Stimulated activated CD4-positive, alpha-beta T cell treated with anti-CD3 and anti-CD28 coated beads, Interleukin-4, amount 100 ng/mL, for 4 hours (primary cell): ENCODE results near the gene AGRN.
A peak's percentile ranks its signal among the peaks of the same experiment; 100 is the strongest.
"Not testable (repeated sequence)": the region's sequence is repeated elsewhere in the genome, so short reads cannot be mapped to it uniquely, and the experiment has no call there.

ENCODE experiments used
- DNase-seq, 2 experiments: peaks; one replicate each; pipeline ENCODE4 v3.0.0-alpha.2; 2020

AGRN gene

DNA sequence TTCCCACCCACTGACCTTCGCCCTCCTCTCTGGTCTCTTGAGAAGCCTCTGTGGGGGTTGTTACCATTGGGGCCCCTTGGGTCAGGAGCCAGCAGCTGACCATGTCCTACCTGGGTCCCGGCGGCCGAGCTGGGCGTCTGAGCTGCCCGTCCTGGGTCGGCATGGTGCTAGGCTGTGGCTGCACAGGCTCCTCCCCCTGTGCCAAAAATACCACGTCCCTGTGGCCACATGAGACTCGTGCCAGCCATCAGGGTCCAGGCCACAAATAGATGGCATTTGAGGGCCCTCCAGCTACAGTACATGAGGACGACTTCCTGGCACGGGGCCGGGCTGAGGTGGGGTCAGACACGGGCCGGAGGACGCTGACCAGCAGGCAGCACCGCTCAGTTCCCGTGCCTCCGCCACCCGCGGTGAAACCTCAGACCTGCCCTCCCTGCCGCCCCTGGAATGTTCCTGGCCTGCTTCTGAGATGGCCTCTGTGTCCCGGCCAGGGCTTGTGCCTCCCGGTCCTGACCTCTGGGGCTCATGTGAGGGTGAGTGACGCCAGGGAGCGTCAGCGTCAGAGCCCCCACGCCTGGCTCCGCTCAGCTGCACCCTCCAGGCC lies 37.9 kb upstream of the AGRN start, which contains the start of gene PERM1:
Gene PERM1, minus strand, starts transcription at position 139 of the 604 bp plus-strand sequence. CDS start 1,064 bp downstream, outside the sequence.
- no peak for DNase-seq

- no peak for DNase-seq
Measured at GRCh38 chr1:982765-983436, 37.0 kb upstream of the AGRN start.

DNA sequence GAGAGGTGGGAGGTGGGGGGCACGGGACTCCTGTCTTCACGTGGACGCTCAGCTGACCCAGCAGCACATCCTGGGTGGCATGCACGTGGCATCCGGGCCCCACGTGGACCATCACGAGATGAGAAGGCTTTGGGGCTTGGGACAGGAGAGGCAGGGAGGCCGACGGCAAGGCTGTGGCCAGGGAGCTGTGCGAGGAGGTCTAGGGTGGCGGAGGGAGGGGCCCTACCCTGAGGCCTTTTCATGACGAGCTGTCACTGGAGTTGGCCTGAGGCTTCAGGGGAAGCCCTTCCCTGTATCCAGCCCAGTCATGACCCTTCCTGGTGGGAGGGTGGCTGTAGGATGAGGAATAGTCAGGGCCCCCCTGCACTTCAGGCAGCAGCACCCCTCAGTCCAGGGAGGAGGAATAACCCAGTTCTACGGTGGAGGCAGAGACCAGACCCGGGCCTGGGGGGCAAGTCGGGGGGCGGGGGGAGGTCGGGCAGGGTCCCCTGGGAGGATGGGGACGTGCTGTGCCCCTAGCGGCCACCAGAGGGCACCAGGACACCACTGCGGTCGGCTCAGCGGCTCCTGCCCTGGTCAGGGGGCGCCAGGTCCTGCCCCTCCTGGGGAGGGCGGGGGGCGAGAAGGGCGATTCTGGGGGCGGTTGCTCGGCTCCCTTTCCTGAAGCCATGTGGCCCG lies 36.0 kb upstream of the AGRN start:
- peak; percentile 49 to 67 for DNase-seq

- DNase-seq = no peak
Measured at GRCh38 chr1:984476-984814, 35.5 kb upstream of the AGRN start.

- DNase-seq = no peak
Measured at GRCh38 chr1:985126-985525, 34.8 kb upstream of the AGRN start.

DNA sequence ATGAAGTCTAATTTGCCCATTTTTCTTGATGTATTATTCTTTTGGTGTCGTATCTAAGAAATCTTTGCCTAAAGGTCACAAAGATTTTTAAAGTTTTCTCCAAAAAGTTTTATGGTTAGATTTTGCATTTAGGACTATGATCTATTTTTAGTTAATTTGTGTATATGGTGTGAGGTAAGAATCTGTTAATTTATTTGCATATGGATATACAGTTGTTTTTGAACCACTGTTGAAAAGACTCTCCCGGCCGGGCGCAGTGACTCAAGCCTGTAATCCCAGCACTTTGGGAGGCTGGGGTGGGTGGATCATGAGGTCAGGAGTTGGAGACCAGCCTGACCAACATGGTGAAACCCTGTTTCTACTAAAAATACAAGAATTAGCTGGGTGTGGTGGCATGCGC lies 31.9 kb upstream of the AGRN start:
- not testable (repeated sequence) for DNase-seq

DNA sequence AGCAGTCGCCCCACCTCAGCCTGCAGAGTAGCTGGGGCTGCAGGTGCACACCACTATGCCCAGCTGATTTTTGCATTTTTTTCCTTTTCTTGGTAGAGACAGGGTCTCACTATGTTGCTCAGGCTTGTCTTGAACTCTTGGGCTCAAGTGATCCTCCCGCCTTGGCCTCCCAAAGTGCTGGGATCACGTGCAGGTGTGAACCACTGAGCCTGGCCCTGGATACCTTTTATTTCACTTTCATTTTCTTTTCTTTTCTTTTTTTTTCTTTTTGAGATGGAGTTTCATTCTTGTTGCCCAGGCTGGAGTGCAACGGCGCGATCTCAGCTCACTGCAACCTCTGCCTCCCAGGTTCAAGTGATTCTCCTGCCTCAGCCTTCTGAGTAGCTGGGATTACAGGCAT lies 28.6 kb upstream of the AGRN start:
- DNase-seq = not testable (repeated sequence)

- DNase-seq = no peak
Measured at GRCh38 chr1:991895-992294, 28.0 kb upstream of the AGRN start.

DNA sequence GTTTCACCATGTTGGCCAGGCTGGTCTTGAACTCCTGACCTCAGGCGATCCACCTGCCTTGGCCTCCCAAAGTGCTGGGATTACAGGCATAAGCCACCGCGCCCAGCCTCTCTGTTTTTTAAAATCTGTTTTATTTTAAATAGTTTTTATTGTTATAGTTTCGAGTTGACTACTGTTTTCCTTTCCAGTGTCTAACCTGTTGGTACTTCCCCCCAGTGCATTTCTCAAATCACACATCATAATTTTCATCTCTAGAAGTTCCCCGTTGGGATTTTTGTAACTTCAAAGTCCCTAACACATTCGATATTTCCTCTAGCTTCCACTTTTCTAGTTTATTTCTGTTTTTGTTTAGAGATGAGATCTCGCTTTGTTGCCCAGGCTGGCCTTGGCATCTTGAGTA lies 27.6 kb upstream of the AGRN start:
- DNase-seq = no peak

GRCh38 chr1:993379-993995 lies 26.4 kb upstream of the AGRN start:
- no peak for DNase-seq

GRCh38 chr1:994546-994945 lies 25.4 kb upstream of the AGRN start:
- DNase-seq = not testable (repeated sequence)

GRCh38 chr1:995665-996633 lies 24.0 kb upstream of the AGRN start:
- no peak for DNase-seq

DNA sequence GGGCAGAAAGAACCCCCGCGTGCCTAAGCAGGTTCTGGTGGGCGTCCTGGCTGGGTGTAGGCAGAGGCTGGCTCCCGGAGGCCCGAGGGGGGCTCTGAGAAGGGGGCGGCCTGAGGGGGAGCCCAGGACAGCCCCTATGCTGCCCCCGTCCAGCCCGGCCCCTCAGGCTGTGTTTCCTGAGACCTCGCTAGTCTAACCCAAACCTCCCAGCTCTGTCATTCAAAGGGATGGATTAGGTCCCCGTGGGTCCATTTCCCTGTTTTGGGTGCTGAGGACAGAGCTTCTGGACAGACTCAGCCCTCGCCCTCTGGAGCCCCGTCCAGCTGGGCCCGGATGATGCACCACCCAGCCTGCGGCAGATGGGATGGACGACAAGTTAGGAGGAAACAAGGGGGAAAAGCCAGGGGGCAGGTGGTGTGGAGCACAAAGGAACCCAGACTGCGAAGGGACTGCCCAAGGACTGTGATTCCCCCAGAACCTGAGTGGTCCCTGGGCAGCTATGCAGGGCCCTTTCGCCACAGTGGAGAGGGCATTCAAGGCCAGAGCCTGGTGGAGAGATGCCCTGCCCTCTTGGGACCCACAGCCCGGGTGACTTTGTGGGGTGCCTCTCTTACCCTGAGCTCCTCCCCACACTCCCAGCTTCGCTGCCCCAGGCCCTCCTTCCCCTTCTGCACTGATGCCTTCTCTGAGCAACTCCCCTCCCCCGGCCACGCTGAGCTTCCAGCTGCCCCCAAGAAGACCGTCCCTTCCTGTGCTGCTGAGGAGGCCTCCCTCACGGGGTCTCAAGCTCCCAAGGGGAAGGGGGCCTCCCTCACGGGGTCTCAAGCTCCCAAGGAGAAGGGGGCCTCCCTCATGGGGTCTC lies 22.8 kb upstream of the AGRN start:
- no peak for DNase-seq

GRCh38 chr1:997713-997992 lies 22.3 kb upstream of the AGRN start:
- DNase-seq = no peak

DNA sequence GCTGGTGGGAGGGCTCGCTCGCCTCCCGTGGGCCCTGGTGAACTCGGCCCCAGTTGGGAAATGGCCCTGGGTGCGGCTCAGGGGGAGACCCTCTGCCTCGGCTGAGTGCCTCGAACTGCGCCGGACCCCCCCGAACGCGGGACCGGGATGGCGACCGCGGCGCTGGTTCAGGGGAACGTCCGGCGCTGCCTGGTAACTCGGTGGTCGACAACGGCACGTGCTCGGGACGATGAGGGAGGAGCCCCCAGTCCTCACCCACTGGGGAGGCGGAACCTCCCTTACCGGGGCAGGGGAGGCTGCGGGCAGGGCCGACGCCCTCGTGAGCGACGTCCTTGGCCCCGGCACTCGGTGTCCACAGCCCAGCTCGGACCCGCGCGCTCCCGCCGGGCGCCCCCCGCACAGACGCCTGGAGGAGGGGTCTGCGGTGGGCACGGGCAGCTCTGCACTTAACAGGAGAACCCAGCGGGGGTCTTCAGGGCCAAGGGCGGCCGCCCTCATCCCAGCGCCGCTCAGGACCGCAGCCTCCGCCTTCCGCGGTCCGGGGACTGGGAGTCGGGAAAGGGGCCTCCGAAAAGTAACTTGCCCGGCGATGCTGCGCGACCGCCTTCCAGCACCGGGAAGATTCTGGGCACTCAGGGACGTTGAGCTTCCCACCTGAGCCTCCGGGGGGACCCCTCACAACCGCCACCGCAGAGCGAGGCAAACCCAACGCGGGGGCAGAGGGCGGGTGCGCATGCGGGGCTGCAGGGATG lies 21.8 kb upstream of the AGRN start:
- DNase-seq = no peak

DNA sequence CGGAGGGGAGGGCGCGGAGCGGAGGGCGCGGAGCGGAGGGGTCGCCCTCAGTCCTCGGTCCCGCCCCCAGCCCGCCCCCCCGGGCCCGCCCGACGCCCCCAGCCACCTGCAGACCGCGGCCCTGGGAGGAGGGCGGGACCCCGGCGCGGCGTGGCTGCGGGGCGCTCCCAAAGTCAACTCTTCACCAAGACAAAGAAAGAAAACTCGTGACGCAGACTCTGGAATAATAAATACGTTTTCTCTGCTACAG lies 21.2 kb upstream of the AGRN start:
- no peak for DNase-seq

DNA sequence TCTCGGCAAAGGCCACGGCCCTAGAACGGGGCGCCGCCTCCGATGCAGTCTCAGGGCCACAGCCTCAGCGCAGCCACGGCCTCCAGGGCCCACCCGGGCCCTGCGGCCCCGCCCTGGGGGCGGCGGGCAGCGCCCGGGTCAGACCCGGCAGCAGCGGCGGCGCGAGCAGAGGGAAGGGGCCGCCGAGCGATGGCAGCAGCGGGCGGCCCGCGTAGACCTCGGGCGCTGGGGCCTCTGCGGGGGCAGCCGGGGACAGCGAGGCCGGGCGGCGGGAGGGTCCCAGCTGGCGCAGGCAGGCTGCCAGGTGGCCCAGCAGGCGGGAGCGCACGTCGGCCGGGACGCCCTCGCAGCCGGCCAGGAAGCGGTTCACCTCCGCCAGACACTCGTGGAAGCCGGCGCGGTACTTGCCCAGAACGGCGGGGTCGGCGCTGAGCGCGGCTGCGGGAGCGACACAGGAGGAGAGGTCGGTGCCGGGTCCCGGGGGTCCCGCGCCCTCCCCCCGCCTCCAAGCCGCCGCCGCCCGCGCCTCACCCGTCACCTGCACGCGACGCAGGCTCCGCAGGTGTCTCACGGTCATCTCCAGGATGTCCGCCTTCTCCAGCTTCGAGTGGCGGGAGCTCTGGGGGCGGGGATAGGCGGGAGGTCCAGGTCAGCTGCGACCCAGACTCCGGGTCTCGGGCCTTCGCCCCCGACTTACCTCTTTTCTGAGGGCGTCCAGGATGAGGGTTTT lies 20.8 kb upstream of the AGRN start:
- DNase-seq = no peak

GRCh38 chr1:999725-1000356 lies 20.1 kb upstream of the AGRN start, which contains the start of gene HES4:
HES4 (minus strand) TSS chr1:1000097; CDS start chr1:999973, 124 bp downstream.
- DNase-seq = peak; percentile 68 to 75

- DNase-seq = peak; percentile 69 to 76
Measured at GRCh38 chr1:1000357-1001056, 19.4 kb upstream of the AGRN start.
